GM21528 (cell line): Measurements from ENCODE around the gene SIT1.
A peak's percentile ranks its signal among the peaks of the same experiment; 100 is the strongest.

Experiments
- ATAC-seq: cut with Tn5 transposase; IDR thresholded peaks from one replicate; pipeline ENCODE4 v1.9.1; 2021; ENCODE audit warnings: mild to moderate bottlenecking, moderate library complexity; ENCODE audit not compliant: unreplicated experiment, low FRiP score

The SIT1 gene

GRCh38 chr9:35609820-35610163 is 40.9 kb downstream of the SIT1 start:
- no peak for ATAC-seq

GRCh38 chr9:35609001-35609819 is 41.5 kb downstream of the SIT1 start:
- ATAC-seq, result no peak

GRCh38 chr9:35608221-35608620 is 42.5 kb downstream of the SIT1 start:
- no peak for ATAC-seq

GRCh38 chr9:35606726-35607125 is 44.0 kb downstream of the SIT1 start:
- ATAC-seq, result no peak

- no peak for ATAC-seq
These were observed 44.6 kb downstream of the SIT1 start for GRCh38 chr9:35606138-35606504.

- peak; percentile 13 for ATAC-seq
These were observed 45.2 kb downstream of the SIT1 start for GRCh38 chr9:35605351-35606137.

GRCh38 chr9:35604578-35605350 is 46.0 kb downstream of the SIT1 start, which contains the start of gene TESK1:
Gene TESK1, plus strand, starts transcription at chr9:35605262. Its CDS starts 358 bp downstream, at chr9:35605620.
- ATAC-seq, result peak; percentile 44

- ATAC-seq, result peak; percentile 85
These were observed 46.6 kb downstream of the SIT1 start for GRCh38 chr9:35603986-35604577.

- no peak for ATAC-seq
These were observed 47.2 kb downstream of the SIT1 start for GRCh38 chr9:35603506-35603985.

GRCh38 chr9:35599763-35600604 is 50.7 kb downstream of the SIT1 start:
- ATAC-seq, result no peak
